H9 (cell line): ENCODE data around the gene OMD. TPM values are rescaled to one million over a fixed set of nuclear protein-coding genes. Genes with fewer than 3 reads are reported as not detected.

Experiments used
- DNase-seq: peaks from one replicate; pipeline ENCODE4 v3.0.0-alpha.2; 2017
- H2AFZ ChIP-seq: one replicate; pipeline ENCODE4 v1.6.1; 2013; ENCODE audit warnings: mild to moderate bottlenecking, low read length, control low read depth, moderate library complexity
- H2AK5ac ChIP-seq: 2 replicates; pipeline ENCODE4 v1.6.1; 2013; ENCODE audit warnings: low read length, control low read depth, mixed read lengths; ENCODE audit not compliant: insufficient read length
- H2BK120ac ChIP-seq: one replicate; pipeline ENCODE4 v1.6.1; 2013; ENCODE audit warnings: low read depth, mild to moderate bottlenecking, low read length, control low read depth, inconsistent platforms; ENCODE audit not compliant: poor library complexity, severe bottlenecking
- H2BK12ac ChIP-seq: 2 replicates; pipeline ENCODE4 v1.6.1; 2013; ENCODE audit warnings: low read length, control low read depth, mixed read lengths, low read depth; ENCODE audit not compliant: insufficient read length
- H2BK15ac ChIP-seq: 2 replicates; pipeline ENCODE4 v1.6.1; 2013; ENCODE audit warnings: low read depth, low read length, control low read depth
- H2BK20ac ChIP-seq: one replicate; pipeline ENCODE4 v1.6.1; 2013; ENCODE audit warnings: low read depth, mild to moderate bottlenecking, low read length, control low read depth, inconsistent platforms; ENCODE audit not compliant: poor library complexity, severe bottlenecking
- H2BK5ac ChIP-seq: 2 replicates; pipeline ENCODE4 v1.6.1; 2013; ENCODE audit warnings: low read length, control low read depth, mixed read lengths; ENCODE audit not compliant: insufficient read length
- H3K14ac ChIP-seq: 2 replicates; pipeline ENCODE4 v1.6.1; 2013; ENCODE audit warnings: low read length, control low read depth; ENCODE audit not compliant: insufficient read depth
- H3K18ac ChIP-seq: 2 replicates; pipeline ENCODE4 v1.6.1; 2013; ENCODE audit warnings: low read depth, mild to moderate bottlenecking, mixed read lengths, low read length, control low read depth; ENCODE audit not compliant: insufficient read length
- H3K23ac ChIP-seq: 2 replicates; pipeline ENCODE4 v1.6.1; 2013; ENCODE audit warnings: low read length, control low read depth, mixed read lengths, low read depth; ENCODE audit not compliant: insufficient read length
- H3K23me2 ChIP-seq: 2 replicates; pipeline ENCODE4 v1.6.1; 2013; ENCODE audit warnings: low read depth, mild to moderate bottlenecking, mixed read lengths, low read length, control low read depth; ENCODE audit not compliant: insufficient read length, poor library complexity, severe bottlenecking
- H3K27ac ChIP-seq: 2 replicates; pipeline ENCODE4 v1.5.1; 2013; ENCODE audit warnings: low read length, control low read depth, mixed read lengths, low read depth; ENCODE audit not compliant: insufficient read length
- H3K27me3 ChIP-seq: 2 replicates; pipeline ENCODE4 v1.6.1; 2013; ENCODE audit warnings: low read length, control low read depth, inconsistent platforms; ENCODE audit not compliant: insufficient read depth
- H3K4ac ChIP-seq: 2 replicates; pipeline ENCODE4 v1.6.1; 2013; ENCODE audit warnings: low read depth, mild to moderate bottlenecking, control low read depth, inconsistent platforms, low read length, moderate library complexity
- H3K4me1 ChIP-seq: 2 replicates; pipeline ENCODE4 v1.6.1; 2013; ENCODE audit warnings: low read length, control low read depth, inconsistent platforms; ENCODE audit not compliant: insufficient read depth
- H3K4me2 ChIP-seq: 2 replicates; pipeline ENCODE4 v1.6.1; 2013; ENCODE audit warnings: low read length, control low read depth, mixed read lengths; ENCODE audit not compliant: insufficient read length, insufficient read depth
- H3K56ac ChIP-seq: 2 replicates; pipeline ENCODE4 v1.6.1; 2013; ENCODE audit warnings: low read depth, mild to moderate bottlenecking, mixed read lengths, low read length, control low read depth; ENCODE audit not compliant: insufficient read length
- H3K79me1 ChIP-seq: 2 replicates; pipeline ENCODE4 v1.6.1; 2013; ENCODE audit warnings: low read depth, mild to moderate bottlenecking, moderate library complexity, low read length, control low read depth, inconsistent platforms; ENCODE audit not compliant: insufficient read depth, poor library complexity, severe bottlenecking
- H3K79me2 ChIP-seq: 2 replicates; pipeline ENCODE4 v1.6.1; 2013; ENCODE audit warnings: low read length, control low read depth, inconsistent platforms; ENCODE audit not compliant: insufficient read depth
- H3K9ac ChIP-seq: 2 replicates; pipeline ENCODE4 v1.6.1; 2013; ENCODE audit warnings: low read length, control low read depth, mixed read lengths; ENCODE audit not compliant: insufficient read length; ENCODE audit errors: extremely low read depth
- H3K9me3 ChIP-seq: one replicate; pipeline ENCODE4 v1.6.1; 2013; ENCODE audit warnings: low read depth, low read length, inconsistent platforms; ENCODE audit not compliant: control insufficient read depth
- H3T11ph ChIP-seq: one replicate; pipeline ENCODE4 v1.6.1; 2013; ENCODE audit warnings: mild to moderate bottlenecking, low read length, control low read depth, inconsistent platforms
- H4K20me1 ChIP-seq: one replicate; pipeline ENCODE4 v1.6.1; 2013; ENCODE audit not compliant: control insufficient read depth, insufficient read length, insufficient read depth
- H4K5ac ChIP-seq: 2 replicates; pipeline ENCODE4 v1.6.1; 2013; ENCODE audit warnings: low read depth, mild to moderate bottlenecking, mixed read lengths, low read length, control low read depth; ENCODE audit not compliant: insufficient read length
- H4K8ac ChIP-seq: replicated peaks from 2 replicates; pipeline ENCODE4 v1.6.1; 2013; ENCODE audit warnings: low read length, control low read depth, mixed read lengths, low read depth; ENCODE audit not compliant: insufficient read length
- H4K91ac ChIP-seq: 2 replicates; pipeline ENCODE4 v1.6.1; 2013; ENCODE audit warnings: low read depth, mild to moderate bottlenecking, moderate library complexity, mixed read lengths, low read length, control low read depth; ENCODE audit not compliant: insufficient read length
- H3K27ac Mint-ChIP-seq, 3 experiments: 2 replicates in 2 of 3; 3 replicates in 1 of 3; pipeline ENCODE4 v1.8.0; 2020 to 2021; ENCODE audit warnings: mixed read lengths in 3 of 3, mild to moderate bottlenecking in 1 of 3, moderate library complexity in 1 of 3
- H3K27me3 Mint-ChIP-seq: 2 replicates; pipeline ENCODE4 v1.8.0; 2021; ENCODE audit warnings: low read depth, mild to moderate bottlenecking, moderate library complexity, mixed read lengths
- H3K36me3 Mint-ChIP-seq, 3 experiments: 2 replicates in 2 of 3; 3 replicates in 1 of 3; pipeline ENCODE4 v1.8.0; 2020 to 2021; ENCODE audit warnings: low read depth in 3 of 3, mixed read lengths in 3 of 3; ENCODE audit not compliant: insufficient read depth in 1 of 3
- H3K4me1 Mint-ChIP-seq, 2 experiments: 2 replicates each; pipeline ENCODE4 v1.8.0; 2020; ENCODE audit warnings: mixed read lengths in 2 of 2
- H3K4me3 Mint-ChIP-seq, 2 experiments: 2 replicates in 1 of 2; 3 replicates in 1 of 2; pipeline ENCODE4 v1.8.0; 2020 to 2021; ENCODE audit warnings: mild to moderate bottlenecking in 2 of 2, mixed read lengths in 2 of 2, moderate library complexity in 1 of 2
- H3K9me3 Mint-ChIP-seq, 2 experiments: 2 replicates in 1 of 2; 3 replicates in 1 of 2; pipeline ENCODE4 v1.8.0; 2020; ENCODE audit warnings: mild to moderate bottlenecking in 2 of 2, mixed read lengths in 2 of 2, moderate library complexity in 1 of 2
- CTCF ChIP-seq: fragments of 200-600 bp; sonication (generic); conservative IDR thresholded peaks from 3 replicates; pipeline ENCODE4 v1.8.0; 2021; ENCODE audit warnings: antibody characterized with exemption, mild to moderate bottlenecking
- WGBS: extraction: QIAGEN DNeasy Blood & Tissue Kit; methylation state at CpG from one replicate; pipeline ENCODE4 v1.1.7; 2013; ENCODE audit warnings: missing lambda C conversion rate, low lambda C conversion rate, mixed read lengths; ENCODE audit not compliant: insufficient read length; ENCODE audit errors: extremely low coverage; 5-methylcytosine and 5-hydroxymethylcytosine counted together
- total RNA-seq: library from RNA; stranded (reverse); gene quantifications from 2 replicates; pipeline ENCODE4 v1.2.1, GENCODE V29; 2021

OMD gene
- total RNA-seq, 1 experiment from 2014 or later, result not detected

DNA sequence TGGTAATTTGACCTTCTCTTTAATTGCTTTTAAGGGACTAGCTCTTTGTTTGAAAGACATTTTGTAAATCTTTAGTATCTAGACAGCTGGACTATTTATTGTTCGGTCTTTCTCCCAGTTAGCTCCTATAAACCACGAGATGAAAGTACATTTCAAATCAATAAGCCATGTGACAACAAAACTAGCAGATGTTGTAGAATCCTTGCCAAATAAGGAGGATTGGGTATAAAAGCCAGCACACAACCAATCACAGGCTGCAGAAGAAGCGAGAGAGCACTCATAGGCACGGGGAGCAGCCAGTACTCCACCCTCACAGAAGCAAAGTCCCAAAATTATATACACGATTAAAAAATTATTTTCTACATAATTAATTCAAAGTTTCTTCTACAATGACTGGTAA lies 8.1 kb upstream of the OMD start:
- Histone ChIP-seq H3K4me2 (no peak overlapping the region), H3T11ph (no peak overlapping the region), H3K4ac (no peak overlapping the region), H3K79me2 (no peaks in the 10 kb centered on the region), H3K27ac (no peak overlapping the region), H4K8ac (no peak overlapping the region), H2BK20ac (no peak overlapping the region), H4K5ac (no peak overlapping the region), H3K14ac (no peak overlapping the region), H3K79me1 (no peaks in the 10 kb centered on the region), H2AK5ac (no peak overlapping the region), H2BK15ac (no peak overlapping the region), H4K20me1 (no peaks in the 10 kb centered on the region), H3K23me2 (no peaks in the 10 kb centered on the region), H3K18ac (no peak overlapping the region), H4K91ac (no peak overlapping the region), H2BK5ac (no peak overlapping the region), H3K9ac (no peak overlapping the region), H3K27me3 (no peaks in the 10 kb centered on the region), H3K4me1 (no peaks in the 10 kb centered on the region), H3K9me3 (no peaks in the 10 kb centered on the region), H3K23ac (no peak overlapping the region), H2BK120ac (no peak overlapping the region), H2AFZ (no peak overlapping the region), H2BK12ac (no peak overlapping the region), H3K56ac (no peak overlapping the region)
- no peak overlapping the region for H3K4me3 Mint-ChIP-seq
- H3K27ac Mint-ChIP-seq, result no peak overlapping the region
- TF ChIP-seq CTCF, result no peak
- 100% methylated on average over 1 of the region's 5 CpGs for WGBS
- H3K36me3 Mint-ChIP-seq, result no peaks in the 10 kb centered on the region
- DNase-seq, result no peak
- H3K9me3 Mint-ChIP-seq, result no peaks in the 10 kb centered on the region
- no peaks in the 10 kb centered on the region for H3K4me1 Mint-ChIP-seq
- H3K27me3 Mint-ChIP-seq, result no peaks in the 10 kb centered on the region
